Hepatocyte (in vitro differentiated cells): Measurements from ENCODE around the gene NHSL1.

ENCODE experiments used
- CTCF ChIP-seq: fragments of 200-600 bp; sonication (generic); IDR thresholded peaks from 2 replicates; pipeline ENCODE4 v1.5.1; 2016; ENCODE audit warnings: antibody characterized with exemption, mild to moderate bottlenecking; ENCODE audit not compliant: poor library complexity
- EZH2 ChIP-seq: fragments of 200-600 bp; sonication (generic); IDR thresholded peaks from 2 replicates; pipeline ENCODE4 v1.6.1; 2016; ENCODE audit warnings: antibody characterized with exemption, mild to moderate bottlenecking, borderline replicate concordance

- TF ChIP-seq CTCF: no peak
- TF ChIP-seq EZH2: no peak
Measured at GRCh38 chr6:138422861-138423260, 76.4 kb downstream of the NHSL1 start.
